OCI-LY3 (cell line): Measurements from ENCODE around the gene XRCC2.

Source experiments
- EZH2phosphoT487 ChIP-seq: fragments of 200-600 bp; shearing (Covaris generic); IDR thresholded peaks from 2 replicates; pipeline ENCODE4 v1.6.1; 2018; ENCODE audit warnings: antibody characterized with exemption, mixed run types, low read depth
- TF ChIP-seq, protein P1 (sequence below): fragments of 200-600, 300-600 bp; sonication (generic); IDR thresholded peaks from 2 replicates; pipeline ENCODE4 v1.5.1; 2014; ENCODE audit warnings: antibody characterized with exemption, low read length, low read depth

DNA sequence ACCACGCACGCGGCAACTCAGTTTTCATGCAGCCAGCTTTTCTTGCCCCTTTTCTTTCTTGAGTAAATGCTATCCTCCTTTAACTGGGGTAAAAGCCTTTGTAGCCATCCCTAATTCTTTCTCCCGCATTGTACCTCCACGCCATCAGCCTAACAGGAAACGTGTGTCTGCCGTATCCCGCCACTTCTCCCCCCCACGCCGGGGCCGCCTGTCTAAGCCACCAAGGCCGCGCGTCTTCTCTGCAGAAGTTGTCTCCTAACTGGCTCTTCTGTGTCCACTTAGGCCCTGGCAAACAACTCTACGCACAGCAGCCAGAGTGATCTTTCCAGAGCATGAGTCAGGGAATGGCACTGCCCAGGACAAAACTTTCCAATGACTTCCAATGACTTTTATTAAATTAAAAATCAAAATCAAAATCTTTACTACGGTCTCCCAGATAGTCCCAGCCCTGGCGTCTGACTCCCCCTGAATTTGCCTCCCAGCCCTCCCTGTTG is 74.6 kb downstream of the XRCC2 start:
- TF ChIP-seq, protein P1, sequence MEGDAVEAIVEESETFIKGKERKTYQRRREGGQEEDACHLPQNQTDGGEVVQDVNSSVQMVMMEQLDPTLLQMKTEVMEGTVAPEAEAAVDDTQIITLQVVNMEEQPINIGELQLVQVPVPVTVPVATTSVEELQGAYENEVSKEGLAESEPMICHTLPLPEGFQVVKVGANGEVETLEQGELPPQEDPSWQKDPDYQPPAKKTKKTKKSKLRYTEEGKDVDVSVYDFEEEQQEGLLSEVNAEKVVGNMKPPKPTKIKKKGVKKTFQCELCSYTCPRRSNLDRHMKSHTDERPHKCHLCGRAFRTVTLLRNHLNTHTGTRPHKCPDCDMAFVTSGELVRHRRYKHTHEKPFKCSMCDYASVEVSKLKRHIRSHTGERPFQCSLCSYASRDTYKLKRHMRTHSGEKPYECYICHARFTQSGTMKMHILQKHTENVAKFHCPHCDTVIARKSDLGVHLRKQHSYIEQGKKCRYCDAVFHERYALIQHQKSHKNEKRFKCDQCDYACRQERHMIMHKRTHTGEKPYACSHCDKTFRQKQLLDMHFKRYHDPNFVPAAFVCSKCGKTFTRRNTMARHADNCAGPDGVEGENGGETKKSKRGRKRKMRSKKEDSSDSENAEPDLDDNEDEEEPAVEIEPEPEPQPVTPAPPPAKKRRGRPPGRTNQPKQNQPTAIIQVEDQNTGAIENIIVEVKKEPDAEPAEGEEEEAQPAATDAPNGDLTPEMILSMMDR, result no peak
- no peak for TF ChIP-seq EZH2phosphoT487
